Measurements from ENCODE around the gene USP4.
"Not testable (repeated sequence)": the region's sequence is repeated elsewhere in the genome, so short reads cannot be mapped to it uniquely, and the experiment has no call there.

USP4 gene

DNA sequence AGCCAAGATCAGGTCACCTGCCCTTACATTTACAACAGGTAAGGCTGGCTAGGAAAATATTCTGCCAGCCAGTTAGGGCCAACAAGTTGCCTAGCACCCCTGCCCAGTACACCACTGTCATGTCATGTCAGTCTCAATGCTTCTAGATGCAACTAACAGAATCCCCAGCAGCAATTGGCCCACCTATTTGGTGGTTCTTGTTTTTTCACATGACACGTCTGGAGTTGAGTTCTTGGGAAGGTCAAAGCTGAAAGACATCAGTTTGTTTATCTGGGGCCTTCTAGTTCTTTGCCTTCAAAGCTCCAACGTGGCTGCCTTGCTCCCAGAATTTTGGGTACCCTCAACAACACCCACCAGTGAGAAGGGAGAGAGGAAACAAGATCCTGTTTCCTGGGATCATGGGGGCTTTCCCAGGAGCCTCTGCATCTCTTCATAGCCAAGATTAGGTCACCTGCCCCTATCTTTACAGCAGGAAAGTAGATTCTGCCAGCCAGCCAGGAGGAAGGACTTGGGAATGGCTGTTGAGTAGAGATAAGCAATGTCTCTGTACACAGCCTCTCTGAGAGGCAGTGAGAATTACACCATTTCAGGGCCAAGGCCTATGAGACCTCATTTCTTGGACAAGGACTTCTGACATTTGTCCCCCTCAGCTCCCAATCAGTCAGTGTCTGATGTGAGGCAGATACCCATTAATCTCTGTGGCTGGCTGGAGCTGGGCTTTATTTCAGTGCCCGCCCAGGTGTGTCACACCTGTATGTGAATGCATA, 9.7 kb upstream of the USP4 start:
- no peak for DNase-seq

DNA sequence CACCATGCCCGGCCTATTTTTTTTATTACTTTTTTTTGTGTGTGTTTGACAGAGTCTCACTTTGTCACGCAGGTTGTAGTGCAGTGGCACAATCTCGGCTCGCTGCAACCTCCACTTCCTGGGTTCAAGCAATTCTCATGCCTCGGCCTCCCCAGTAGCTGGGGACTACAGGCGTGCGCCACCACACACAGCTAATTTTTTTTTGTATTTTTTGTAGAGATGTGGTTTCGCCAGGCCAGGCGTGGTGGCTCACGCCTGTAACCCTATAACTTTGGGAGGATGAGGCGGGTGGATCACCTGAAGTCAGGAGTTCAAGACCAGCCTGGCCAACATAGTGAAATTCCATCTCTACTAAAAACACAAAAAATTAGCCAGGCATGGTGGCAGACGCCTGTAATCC, 8.5 kb upstream of the USP4 start:
- not testable (repeated sequence) for DNase-seq

DNA sequence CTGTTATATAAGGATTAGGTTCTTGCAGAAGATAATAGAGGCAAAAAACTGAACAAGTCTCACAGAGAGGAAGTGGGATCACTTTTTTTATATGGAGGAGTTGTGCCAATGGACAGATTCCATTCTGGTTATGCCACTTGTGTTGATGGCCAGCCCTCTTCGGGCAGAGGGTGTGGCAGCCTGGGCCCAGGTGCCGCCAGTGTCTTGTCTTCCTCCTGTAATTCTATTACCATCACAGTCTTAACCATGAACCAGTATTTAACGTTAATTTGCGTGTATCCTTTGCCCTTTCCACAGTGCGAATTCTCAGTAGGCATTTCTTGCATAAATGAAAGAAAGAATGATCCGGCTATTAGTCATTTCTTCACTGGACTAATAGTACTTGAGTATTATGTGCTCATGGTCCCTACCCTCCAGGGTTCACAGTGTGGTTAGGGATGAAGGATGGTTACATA, 7.0 kb upstream of the USP4 start:
- no peak for DNase-seq

DNA sequence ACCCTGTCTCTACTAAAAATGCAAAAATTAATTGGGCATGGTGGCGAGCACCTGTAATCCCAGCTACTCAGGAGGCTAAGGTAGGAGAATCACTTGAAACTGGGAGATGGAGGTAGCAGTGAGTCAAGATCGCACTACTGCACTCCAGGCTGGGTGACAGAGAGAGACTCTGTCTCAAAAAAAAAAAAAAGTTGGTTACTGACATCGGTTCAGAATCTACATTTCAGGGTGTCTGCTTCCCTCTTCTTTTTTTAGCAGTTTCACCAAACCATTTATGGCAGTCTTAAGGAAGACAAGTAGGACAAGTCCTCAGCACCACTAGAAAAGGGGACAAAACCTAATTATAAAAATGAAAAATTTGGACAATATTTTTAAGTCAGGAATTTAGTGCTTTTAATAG, 3.3 kb upstream of the USP4 start:
- no peak for DNase-seq

DNA sequence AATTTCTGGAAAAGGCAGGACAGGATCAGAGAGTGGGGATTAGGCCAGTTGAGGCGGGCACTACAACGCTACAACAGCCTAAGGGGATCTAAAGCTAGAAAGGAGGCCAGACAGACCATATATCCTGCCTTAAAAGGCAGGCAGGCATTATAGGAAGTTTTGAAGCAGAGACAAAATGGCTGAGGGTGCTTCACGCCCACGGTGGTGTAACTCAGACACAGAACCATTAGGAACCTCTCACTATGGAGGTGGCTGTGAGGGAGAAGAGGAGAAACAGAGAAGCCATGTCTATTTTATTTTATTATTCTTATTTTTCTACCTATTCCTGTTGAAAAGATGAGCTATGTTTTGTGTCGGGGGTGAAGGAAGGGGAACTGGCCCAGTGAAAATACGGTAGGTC, 2.1 kb upstream of the USP4 start:
- no peak for DNase-seq

DNA sequence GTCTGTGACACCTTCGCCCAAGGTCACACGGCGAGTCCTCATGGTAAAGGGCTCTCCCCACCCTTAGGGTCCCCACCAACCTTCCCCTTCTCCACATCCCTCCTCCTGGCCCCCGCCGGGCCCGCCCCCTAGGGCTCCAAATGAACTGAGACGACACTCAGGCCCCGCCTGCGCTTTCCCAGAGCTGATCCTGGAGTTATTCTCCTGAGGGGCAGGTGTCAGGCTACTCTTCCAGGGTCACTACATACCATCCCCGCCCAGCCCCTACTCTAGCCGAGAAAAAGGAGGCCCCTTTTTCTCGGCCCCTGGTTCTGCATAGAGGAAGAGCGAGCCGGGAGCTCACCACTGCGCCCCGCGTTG, 292 bp downstream of the USP4 start:
- DNase-seq, result no peak

DNA sequence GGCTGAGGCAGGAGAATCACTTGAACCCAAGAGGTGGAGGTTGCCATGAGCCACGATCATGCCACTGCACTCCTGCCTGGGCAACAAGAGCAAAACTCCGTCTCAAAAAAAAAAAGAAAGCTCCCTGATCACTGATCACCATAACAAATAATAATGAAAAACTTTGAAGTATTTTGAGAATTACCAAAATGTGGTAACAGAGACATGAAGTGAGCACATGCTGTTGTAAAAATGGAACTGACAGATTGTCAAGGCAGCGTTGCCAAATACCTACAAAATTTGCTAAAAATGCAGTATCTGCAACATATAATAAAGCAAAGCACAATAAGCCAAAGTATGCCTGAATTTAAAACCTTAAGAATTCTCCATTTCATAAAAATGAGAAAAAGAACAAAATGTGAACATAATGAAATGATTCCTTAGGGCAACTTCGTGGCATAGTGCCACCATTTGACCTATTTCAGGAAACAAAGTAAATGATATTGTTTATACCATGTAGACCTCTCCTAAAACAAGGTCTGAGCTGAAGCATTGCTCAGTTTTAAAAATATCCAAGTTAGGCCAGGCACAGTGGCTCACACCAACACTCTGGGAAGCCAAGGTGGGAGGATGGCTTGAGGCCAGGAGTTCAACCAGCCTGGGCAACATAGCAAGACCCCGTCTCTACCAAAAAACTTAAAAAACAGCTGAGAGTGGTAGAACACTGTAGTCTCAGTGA, 5.8 kb downstream of the USP4 start:
- no peak for DNase-seq

DNA sequence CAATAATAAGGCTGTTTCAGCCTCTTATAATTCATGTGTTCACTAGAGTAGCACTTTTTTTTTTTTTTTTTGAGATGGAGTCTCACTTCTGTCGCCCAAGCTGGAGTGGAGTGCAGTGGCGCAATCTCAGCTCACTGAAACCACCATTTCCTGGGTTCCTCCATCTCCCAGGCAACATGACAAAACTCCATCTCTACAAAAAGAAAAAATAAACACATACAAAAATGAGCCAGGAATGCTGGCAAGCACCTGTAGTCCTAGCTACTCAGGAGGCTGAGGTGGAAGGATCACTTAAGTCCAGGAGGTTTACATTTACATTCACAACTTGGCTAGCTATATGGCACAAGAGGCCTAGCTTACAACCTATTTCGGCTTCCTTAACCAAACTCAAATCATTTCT, 6.8 kb downstream of the USP4 start:
- peak; percentile 47 for DNase-seq

DNA sequence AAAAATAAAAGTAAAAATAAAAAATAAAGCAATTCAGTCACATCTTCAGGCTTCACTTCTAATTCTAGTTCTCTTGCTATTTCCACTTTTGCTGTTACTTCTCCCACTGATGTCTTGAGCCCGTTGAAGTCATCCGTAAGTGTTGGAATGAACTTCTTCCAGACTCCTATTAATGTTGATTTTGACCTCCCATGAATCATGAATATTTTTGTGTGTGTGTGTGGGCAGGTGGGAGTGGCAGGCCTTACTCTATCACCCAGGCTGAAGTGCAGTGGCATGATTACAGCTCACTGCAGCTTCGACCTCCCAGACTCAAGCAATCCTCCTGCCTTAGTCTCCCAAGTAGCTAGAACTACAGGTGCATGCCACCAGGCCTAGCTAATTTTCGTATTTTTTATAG, 10.7 kb downstream of the USP4 start:
- no peak for DNase-seq

DNA sequence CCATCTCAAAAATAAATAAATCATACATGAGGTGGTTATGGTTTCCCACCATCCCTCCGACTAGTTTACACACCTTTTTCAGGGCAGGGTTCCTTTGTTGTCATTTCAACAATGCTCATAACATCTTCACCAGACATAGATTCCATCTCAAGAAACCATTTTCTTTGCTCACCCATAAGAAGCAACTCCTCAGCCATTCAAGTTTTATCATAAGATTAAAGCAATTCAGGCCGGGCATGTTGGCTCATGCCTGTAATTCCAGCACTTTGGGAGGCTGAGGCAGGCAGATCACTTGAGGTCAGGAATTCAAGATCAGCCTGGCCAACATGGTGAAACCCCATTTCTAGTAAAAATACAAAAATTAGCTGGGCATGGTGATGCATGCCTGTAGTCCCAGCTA, 11.5 kb downstream of the USP4 start:
- not testable (repeated sequence) for DNase-seq

DNA sequence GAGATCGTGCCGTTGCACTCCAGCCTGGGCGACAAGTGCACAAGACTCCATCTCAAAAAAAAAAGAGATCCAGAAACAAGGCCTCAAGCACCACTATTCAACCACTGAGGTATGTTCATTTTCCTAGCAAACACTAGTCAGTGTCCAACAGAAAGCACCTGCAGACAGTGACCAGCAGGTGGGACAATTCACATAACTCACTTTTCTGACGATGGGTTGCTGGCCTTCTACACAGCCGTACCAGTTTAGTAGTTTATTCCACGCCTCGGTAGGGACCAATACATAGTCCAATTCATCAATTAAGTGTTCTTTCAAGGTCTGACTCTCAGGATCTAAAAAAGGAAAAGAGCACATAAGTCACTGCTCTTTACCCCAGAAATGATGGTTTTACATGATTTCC, 12.4 kb downstream of the USP4 start:
- DNase-seq, result no peak

DNA sequence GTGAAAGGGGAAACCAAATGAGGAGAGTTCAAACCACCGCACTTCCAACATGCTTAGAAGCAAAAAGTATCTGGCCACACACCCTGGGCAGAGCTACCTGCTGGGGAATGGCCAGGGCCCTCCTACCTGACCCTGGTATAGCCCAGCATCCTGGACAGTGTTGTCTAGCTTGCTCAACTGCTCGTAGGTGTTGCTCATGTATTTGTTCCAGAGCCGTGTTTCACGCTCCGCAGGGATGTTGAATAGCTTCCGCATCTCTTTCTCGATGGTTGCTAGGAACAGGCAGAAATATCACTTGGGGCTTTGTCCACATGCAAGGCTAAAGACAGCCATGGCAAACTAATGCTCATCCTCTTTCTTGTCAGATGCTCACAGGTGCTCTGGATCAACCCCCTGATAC, 15.1 kb downstream of the USP4 start:
- DNase-seq, result no peak

DNA sequence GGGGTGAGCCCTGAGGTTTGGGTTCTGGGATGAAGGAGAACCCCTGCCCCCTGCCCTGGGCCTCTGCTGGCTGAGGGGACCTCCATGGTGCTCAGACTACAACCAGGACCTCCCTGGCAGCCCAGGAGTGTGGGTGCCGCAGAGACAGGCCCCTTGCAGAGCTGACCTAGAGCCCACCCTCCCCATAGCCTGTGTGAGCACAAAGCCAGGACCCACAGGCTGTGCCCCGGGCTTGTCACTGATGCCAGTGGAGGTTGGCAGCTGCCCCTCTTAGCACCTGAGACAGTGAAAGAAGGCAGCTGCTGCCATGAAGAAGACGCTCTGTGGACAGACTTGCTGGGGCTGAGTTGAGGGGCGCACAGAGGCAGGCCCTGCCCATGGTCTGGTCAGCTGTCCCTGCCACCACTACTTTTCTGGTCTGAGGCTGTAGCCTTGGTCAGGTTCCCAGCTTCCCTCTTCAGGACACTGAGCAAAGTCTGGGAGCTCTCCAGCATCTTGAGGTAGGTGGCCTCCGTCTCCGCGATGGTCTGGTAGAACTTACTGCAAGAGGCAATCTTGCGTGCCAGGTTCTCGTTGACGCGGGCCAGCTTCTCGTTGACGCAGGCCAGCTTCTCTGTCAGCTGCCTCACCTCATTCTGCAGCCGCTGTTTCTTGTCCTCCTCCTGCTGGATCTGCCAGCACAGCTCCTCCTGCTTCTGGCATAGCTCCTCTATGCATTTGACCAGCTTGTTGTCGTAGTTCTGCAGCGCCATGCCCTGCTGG, 23.0 kb downstream of the USP4 start:
- DNase-seq, result no peak

DNA sequence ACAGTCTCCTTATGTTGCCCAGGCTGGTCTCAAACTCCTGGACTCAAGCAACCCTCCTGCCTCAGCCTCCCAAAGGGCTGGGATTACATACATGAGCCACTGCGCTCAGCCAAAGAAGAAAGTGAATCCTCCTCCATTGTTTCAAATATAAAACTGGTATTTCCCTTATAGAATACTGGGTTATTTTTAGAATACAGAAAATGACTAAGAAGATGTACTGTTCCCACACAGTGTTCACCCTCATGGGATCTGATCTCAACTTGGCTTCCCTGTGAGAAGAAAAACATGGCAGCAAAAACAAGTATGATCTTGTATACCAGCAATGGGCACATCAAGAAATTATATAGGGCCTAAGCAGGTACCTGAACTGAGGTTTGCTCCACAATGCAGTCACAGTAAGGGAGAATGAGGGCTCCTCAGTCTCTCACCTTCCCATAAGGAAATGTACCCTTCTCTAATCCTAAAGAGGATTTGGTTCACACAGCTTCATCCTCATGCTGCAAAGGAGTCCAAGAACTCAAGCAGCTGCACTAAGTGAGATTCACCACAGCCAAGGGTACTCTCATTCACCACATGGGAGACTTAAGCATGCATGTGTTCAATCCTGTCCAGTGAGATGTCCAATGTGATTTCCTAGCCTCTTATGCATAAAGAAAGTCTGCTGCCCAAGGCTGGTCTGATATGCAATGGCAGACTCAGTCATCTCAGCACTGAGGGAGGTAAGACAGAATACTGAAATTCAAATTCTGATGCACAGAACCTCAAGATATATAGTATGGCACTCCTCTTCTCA, 25.8 kb downstream of the USP4 start:
- DNase-seq, result no peak

DNA sequence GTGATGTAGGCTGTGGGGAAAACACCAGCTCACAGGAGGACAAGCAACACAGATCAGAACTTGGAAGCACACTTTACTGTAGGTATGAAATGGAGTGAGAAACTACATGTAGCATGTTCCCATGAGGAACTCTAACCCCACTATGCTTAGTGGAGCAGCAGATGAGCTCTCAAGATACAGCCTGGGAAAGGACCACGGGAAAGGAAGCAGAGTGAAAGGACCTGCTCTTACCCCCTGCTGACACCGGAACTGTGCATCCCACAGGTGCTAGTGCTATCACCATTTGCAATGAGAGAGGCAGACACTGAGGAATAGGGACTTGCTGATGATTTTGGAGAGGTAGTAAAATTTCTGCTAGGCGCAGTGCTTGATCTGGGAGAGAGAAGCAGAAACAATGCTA, 28.6 kb downstream of the USP4 start:
- DNase-seq, result no peak

DNA sequence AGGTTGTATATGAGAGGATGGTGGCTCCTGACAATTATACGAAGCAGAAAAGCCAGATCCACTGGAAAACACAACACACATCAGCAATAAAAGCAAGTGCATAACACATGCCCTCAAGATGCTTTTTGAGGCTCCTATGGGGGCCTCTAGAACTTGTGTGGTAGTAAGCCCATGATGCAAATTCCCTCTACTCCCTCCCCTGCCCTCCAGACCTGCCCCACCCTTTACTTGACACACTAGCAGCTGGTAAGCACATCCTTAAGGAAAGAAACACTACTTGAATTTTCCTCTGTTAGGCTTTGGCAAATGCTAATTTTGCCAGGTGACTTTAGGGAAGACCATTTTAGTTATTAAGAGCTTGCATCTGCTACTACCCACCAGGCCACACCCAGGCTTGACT, 29.2 kb downstream of the USP4 start:
- no peak for DNase-seq

DNA sequence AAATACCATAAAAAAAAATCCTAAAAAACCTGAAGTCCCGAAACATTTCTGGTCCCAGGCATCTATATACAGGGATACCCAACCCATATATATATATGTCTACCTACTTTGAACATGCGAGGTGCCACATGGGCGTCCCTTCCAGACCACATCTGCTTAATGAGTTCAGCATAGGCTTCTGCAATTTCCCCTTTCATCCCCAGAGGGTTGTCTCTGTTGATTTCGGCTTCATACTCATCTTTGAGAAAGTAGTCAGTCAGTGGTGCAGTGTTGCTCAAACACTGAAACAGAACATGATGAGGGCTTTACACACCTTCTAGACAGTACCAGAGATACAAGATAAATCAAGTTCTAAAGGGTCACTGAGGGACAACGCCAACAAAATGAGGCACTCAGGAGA, 34.2 kb downstream of the USP4 start:
- no peak for DNase-seq

DNA sequence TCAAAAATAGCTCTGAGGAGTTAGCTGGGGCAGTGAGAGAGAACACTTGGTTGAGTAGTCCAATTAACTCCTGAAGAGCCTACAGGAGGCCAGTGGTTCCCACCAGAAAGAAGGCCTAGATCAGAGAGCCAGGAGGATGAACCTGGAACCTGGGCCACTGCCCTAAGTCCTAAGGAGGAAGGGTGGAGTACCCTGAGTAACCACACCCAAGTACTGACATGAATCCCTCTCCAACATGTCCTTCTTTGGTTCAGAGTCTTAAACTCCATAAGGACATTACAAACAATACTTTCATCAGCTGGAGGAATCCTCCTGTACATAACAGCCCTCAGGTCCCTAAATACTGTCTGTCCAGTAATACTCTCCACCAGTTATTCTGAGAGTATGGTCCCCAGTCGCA, 37.2 kb downstream of the USP4 start:
- no peak for DNase-seq

DNA sequence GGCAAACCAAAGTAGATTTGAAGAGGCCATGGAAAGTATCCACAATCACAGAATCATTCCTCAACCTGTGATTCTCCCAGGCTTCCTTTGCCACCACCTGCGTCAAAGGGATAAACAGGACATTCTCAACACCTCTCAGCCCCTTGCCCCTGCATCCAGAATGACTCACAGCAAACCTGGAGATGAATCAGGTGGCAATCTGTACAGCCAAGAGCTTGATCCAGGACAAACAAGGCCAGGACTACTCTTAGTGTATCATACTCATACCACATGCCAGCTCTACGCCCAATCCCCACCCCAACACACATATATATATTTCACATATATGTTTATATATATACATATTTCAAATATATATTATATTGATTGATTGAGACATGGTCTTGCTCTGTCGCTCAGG, 39.3 kb downstream of the USP4 start:
- DNase-seq, result no peak

DNA sequence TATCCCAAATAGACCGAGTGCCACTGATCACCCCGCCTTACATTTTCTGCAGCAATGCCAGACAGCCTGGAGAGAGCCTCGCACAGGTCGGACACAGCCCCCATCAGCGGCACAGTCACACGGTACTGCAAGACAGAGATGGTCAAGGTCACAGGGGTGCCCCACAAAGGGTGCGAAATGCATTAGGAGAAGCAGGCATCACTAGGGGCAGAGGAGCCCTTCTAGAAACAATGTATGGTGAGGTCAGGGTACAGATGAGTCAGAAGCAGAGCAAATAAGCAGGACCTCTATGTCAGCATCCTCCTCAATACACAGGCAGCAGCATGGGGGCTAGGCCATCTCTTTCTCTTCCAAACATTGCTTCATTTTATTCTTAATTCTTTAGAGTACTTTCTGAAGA, 41.3 kb downstream of the USP4 start:
- no peak for DNase-seq

DNA sequence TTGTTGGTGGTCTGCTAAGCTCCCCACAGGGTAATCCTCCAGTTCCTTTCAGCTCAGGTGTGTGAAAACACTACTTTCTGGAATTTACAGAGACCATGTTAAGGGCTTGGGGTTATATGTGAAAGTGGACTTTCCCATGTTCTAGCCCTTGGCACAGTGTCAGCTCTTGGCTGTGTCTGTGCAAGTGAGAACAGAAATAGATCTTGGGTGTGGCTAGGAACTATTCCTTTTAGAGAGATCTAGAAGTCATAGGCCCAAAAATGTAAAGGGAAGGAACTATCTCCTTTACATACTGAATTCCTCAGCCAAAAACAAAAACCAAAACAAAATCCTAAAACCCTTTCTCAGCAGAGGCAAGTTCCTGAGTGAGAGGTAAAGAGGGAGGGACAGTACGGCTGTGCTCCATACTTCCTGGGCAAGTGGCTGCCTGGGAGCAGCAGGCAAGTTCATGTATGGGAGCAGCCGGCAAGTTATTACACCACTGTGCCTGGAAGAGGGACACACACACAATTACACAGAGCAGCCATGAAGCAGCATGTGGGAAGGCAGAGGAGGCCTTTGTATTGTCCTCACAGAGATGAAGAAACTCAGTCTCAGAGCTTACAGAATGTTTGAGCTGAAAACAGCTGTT, 43.0 kb downstream of the USP4 start:
- no peak for DNase-seq

DNA sequence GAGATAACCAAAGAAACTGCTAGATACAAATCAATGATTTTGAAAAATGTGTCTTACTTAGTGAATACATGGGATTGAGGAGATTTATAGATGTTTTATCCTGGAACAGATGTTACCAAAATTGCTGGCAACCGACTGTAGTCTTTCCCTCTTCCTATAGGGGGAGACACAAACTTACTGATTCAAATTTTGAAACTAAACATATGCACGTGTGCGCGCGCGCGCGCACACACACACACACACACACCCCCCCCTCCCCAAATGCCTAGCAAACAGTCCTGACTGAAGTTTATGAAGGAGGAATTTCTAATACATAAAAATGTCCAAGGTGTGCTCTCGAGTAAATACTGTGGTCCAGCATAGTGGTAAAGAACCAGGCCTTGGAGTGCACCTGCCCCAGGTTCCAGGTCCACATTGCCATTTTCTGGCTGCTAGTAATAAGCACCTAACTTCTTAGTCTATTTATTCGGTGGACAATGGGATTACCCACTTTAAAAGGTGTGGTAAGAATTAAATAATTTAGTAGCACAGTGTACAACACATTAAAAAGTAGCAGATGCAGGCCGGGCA, 44.3 kb downstream of the USP4 start:
- DNase-seq, result peak; percentile 45
